CD4-positive, alpha-beta T cell treated with Interleukin-15 for 4 hours (primary cell): ENCODE measurements around the gene MACROD2.

ENCODE experiments used
- DNase-seq: peaks from one replicate; pipeline ENCODE4 v3.0.0-alpha.2; 2020; ENCODE audit warnings: low spot score

Gene MACROD2

DNA sequence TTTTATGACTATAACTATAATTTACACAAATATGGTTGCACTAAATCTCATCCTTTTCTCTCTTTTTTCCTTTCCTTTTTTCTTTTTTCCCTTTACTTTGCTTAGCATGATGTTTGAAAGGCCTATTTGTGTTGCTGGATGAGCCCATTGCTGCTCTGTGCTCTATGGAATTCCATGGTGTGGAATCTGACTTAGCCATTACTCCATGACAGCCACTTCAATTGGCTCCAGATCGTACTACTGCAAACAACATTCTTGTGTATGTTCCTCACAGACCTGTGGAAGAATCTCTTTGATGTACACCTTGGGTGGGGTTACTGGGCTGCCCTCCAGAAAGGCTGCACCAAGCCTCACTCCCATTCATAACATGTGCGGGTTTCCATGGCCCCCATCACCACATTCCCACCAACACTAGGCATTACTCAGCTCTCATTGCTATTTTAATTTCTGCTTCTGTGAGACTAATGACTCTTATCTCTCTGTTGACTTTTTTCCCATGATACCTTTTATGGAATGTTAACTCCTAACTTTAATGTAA, 1598.9 kb downstream of the MACROD2 start:
- DNase-seq: no peak

DNA sequence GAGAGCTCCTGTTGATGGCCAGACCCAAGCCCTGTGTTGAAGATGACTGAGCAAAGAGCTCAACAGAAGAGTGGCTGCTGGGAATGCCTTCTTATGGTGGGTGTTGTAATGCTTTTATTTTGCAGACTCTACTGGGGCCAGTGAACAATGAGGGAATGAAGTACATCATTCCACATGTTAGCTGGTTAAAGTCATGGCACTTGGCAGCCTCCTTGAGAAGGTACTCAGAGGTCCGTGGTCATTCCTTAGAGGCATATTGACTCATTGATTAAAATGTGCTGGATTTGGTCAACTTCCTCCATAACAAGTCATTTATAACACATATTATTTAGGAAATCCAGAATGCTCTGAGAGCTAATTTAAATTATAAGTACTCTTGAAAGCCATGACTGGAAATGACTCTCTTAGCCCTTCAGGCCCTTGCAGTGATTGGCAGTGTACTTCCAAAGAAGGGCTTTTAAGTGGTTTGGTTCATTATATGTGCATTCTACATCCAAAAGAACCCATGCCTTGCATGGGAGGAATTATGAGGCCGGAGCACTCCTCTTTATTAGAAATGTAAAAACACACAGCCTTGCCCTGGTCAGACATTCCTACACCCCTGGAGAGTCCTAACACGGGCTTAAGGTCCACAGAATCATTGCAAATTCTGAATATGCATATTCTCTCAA, 1601.0 kb downstream of the MACROD2 start:
- DNase-seq: no peak

DNA sequence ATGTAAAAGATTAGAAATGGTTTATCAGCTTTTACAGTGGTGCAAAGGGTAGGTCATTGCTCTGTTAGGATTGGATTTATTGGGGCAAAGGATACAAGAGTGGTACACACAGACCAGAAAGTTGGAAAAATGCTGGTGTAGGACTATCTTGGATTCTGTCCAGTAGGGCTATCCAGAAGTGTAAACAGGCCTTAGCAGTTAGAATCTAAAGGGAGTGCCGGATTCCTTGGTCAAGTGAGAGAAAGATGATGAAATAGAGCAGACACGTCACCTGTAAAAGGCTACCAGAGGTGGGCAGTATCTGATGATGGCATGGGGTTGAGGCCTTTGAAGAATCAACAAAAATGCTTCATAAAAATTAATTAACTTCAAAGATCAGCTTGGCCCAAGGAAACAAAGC, 1602.0 kb downstream of the MACROD2 start:
- DNase-seq: no peak

DNA sequence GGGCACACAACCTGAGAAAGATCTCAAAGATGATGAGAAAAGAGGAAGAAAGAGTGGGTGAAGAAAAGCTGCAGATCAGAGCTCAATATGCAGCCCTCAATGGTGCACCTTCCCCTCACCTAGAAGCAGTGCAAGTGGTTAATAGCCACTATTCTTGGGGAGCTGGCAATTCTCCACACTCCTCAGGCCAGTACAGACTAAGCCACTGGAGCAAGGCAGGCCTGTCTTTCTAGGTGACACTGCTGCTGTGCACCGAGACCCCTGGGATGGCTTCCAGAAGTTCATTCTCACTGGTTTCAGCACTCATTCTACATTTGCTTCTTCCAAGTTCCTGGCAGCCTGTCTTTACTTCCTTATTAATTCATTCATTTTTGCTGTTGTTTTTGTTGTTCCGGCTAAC, 1604.6 kb downstream of the MACROD2 start:
- no peak for DNase-seq

DNA sequence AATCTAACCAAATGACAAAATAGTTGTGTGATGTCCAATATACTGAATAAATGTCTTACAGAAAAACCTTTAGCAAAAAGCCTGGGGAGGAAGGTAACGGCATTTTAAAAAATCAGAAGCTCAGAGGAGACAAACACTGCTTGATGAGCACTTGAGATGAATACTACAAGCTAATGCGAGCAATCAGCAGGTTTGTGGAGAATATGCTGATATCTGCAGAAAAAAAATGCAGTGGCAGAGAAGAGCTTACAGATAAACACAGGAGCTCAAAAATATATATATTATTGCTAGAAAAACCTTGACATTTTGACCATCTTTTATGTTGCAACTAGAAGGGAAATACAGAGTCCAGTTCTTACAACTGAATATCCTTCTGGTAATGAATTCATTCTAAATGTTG, 1605.2 kb downstream of the MACROD2 start:
- no peak for DNase-seq

DNA sequence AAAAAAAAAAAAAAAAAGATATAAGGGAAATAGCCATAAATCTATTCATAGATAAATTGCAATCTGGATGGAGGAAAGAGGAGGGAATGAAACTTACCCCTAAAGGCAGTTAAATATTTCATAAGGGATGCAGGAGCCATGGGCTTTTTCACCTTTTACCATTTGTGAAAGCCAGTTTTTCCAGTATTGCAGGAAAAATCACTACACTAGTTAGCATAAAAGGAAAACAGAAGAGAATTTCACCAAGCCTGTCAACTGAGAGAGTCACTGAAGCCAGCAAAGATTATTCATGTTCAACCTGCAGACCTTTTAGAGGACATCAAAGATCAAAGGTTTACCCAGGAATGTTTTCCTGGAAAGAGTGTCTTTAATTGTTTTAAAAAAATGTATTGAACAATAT, 1608.2 kb downstream of the MACROD2 start:
- no peak for DNase-seq

DNA sequence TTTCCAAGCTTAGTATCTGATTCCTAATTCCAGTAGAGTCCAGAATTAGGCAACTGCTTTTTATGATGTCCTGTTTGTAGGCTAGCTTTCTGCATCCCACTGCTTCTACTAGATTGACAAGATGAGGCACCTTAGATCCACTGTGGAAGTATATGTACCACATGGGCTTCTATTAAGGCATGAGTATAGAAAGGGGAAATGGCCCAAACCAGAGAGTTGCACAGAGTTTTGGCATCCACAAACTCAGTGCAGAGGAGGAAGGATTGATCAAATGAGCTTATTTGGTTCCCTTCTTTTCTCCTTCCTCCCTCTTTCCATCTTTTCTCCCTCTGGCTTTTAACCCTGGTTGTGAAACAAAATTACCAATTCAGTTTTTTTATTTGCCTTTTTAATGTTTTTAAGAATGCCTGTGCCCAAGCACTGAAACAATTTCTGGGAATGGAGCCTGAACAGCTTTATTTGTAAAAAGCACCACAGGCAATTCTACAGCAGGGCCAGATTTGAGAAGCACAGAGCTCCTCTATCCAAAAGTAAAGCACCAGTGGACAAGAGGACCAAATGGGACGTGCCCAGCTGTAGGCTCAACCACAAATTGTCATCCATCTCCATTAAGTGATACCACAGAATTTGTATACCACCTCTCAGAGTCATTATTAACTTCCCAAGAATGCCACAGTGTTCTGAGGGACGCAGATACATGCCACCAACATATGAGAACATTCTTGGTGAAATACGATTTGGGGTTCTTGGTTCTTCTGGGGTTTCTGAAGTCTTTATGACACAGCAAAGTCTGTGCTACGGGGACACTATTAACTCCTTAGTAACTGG, 1608.9 kb downstream of the MACROD2 start:
- DNase-seq: no peak

DNA sequence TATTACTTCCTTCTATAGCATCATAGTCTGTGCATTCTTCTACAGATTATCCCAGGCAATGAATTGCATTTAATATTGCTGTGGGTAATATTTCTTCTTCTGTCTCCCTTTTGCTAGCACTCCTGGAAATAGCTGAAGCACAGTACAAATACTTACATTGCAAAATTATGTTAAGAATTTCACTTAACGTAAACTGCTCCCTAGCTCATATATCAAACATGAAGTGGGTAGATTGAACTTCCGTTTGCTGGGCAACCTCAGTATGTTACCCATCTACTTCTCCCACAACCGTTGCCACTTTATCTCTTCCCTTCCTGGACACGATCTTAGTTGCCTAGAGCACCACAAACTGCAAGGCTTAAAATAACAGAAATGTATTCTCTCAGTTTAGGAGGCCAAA, 1614.6 kb downstream of the MACROD2 start:
- no peak for DNase-seq

DNA sequence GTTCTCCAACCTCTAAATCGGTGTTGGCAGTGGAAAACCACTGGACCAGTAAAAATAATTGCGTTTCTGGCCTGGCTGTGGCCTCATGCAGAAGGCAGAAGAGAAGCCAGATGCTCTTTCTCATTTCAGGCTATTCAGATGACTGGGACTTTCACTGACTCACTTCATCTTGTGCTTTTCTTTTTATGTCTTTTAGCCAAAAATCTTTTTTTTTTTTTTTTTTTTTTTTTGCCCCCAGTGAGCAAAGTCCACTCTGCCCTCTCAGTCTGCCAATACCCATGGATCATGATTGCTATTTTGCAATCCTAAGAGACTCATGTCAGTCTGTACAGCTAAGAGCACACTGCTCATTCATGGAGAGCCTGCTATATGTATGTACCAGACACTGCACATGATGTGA, 1615.5 kb downstream of the MACROD2 start:
- no peak for DNase-seq

DNA sequence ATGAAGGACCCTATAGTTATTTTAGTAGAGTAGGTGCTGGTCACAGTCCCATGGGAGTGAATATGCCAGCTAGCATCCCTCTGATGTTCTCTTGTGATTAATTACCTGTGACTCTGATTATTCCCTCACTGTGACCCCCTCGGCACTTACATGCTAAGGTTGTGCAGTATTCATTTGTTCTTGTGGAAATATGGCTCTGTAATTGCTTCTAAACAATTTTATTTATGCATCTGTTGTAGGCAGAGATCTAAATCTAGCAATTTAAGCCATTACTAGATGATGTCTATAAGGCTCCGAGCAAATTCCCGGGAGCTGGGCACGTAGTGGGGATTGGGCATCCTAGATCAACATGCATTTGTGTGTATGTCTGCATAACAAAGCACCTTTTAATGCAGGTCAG, 1616.2 kb downstream of the MACROD2 start:
- DNase-seq: no peak

DNA sequence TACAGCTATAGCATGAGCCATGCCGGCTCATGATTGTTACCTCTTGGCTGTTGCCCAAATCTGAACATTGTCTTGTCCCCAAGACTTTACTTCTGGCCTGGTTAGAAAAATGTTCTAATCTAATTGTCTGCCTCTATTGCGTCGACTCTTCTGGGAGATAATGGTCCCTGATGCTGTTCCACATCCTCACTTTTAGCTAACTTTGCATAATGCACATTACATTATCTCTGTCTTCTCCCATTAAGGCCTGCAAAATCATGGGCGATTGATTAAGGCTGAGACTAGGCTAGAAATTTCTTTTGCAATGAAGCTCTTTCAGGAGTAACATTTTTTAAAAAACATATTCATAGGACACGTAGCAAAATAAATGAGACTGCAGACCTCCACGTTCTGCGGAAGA, 1616.9 kb downstream of the MACROD2 start:
- DNase-seq: no peak

DNA sequence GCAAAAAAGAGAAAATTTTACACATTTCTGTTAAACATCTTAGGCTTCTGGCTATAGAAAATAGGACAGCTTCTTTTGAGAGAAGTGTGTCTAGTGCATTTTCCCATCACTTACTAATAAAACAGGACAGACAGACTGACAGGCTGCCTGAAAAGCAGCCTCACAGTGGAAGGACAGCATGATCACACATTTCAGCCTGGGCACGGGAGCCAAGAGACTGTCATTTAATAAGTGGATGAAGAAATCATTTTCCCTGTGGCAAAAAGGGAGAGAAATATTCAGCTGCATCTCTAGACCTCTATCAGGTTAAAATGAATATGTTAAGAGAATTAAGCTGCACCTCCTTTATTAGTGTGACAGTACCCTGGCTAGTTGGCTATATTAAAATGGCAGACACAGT, 1617.5 kb downstream of the MACROD2 start:
- no peak for DNase-seq

DNA sequence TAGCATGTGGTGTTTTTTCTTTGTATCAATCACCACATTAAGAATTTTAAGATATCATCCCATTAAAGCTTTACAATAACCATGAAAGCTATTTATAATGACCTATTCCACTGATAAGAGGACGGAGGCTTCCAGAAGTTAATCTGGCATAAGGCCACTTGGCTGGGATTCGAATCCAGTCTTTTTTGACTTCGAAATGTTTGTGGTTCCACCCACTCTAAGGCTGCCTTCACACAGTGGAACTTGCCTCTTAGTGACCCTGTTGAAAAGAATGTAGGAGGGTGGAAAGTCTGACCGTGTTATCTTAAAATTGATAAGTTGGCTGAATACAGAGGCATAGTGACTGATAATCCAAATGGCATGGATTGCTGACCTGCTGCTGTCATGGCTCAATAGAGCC, 1618.2 kb downstream of the MACROD2 start:
- no peak for DNase-seq

DNA sequence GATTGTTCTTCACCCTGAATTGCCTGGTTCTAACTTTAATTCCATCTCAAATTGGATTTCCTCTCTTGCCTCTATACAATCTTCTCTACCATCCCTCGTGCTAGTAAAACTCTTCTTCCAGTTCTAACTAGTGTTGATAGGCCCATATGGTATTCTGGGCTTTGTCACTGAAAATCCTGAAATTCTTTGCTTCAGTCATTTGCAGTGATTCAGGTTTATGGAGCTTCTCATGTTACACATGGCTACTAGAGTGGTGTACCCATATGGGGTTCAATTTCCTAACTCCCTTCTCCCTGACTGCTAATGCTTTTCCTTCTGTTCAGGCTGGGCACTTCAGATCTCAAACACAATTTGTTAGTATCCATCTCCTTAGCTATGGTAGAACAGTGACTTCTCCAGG, 1621.3 kb downstream of the MACROD2 start:
- no peak for DNase-seq

DNA sequence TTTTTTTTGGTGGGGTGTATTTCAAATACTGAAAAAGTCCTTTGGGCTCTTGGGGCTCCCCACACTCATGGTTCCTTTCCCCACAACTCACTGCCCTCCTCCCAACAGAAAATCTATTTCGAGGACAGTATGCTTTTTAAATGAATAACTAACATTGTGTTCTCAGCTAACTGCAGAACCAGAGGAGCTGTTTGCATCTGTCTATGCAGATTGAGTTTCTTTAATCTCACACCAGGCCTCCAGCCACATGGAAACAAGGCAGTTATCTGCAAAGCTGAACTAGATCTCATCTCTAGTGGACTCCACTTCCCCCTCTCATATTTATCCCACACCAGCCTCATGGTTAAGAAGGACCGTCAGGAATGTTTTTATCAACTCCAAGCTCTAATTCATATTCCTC, 1622.8 kb downstream of the MACROD2 start:
- DNase-seq: no peak

DNA sequence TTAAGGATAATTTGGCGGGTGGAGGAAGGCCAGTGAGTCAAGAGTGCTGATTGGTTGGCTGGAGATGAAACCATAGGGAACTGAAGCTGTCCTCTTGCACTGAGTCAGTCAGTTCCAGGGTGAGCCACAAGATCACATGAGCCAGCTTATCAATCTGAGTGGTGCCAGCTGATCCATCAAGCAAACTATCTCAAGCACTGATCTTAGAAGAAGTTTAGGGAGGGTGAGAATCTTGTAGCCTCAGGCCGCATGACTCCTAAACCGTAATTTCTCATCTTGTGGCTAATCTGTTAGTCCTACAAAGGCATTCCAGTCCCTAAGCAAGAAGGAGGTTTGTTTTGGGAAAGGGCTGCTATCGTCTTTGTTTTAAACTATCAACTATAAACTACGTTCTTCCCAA, 1623.6 kb downstream of the MACROD2 start:
- no peak for DNase-seq

DNA sequence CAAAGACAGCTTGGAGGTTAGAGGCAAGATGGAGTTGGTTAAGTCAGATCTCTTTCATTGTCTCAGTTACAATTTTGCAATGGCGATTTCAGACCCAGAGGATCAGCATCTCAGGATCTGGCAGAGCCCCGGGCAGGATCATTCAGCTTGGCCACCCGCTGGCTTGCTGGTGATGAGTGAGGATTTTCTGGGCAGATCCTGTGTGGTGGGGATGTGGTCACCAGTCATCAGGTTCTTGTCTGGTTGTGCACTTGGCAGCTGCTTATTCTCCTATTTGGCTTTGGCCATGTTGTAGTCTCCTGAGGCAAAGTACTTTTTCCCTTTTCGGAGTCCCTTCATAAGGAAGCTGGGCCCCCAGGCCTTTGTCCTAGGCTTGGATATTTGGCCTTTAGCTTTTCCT, 1624.0 kb downstream of the MACROD2 start:
- no peak for DNase-seq

DNA sequence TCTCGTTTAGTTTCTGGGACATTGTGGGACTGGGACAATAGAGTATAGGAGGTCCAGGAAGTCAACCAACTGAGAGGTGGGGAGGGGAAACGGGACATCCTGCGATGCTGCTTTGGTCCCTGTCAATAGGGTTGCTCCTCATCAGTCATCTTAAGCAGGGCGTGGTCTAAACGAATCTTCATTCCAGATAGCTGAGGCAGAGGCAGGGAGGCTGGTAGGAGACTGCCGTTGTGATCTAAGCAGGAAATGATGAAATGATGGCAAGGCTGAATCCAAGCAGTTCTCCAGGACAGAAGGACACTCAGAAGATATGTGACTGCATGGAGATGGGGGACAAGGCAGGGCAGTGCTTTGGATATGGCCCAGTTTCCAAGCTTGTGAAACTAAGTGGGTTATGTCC, 1624.5 kb downstream of the MACROD2 start:
- no peak for DNase-seq

DNA sequence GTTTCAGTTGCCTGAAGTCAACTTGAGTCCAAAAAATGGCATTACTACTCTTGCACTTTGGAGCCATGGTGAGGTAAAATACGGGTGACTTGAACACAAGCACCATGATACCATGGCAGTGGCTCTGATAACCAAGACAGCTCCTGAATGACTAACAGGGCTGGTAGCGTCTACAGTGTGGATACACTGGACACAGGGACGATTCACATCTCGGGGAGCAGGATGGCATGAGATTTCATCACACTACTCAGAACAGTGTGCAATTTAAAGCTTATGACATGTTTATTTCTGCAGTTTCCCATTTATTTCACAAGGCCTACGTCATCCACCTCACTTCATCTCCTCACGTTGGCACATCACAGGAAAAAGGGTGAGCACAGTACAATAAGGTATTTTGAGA, 1627.1 kb downstream of the MACROD2 start:
- DNase-seq: no peak

DNA sequence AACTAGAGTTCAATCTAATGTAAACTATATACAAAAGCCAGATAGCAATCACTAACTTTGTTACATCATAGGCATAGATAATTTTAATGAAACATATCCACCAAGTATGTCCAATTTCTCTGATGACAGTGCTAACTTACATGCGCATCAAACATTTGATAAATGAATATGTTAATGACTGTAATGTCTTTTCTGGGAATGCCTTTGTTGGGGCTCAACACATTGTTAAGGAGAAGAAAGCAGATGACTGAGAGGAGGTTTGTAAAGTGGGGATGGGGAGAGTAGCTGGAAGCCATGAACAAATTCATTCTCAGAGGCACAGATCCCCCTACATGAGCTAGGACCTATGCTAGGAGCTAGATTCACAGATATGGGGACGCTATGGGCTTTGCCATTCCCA, 1627.9 kb downstream of the MACROD2 start:
- DNase-seq: no peak

DNA sequence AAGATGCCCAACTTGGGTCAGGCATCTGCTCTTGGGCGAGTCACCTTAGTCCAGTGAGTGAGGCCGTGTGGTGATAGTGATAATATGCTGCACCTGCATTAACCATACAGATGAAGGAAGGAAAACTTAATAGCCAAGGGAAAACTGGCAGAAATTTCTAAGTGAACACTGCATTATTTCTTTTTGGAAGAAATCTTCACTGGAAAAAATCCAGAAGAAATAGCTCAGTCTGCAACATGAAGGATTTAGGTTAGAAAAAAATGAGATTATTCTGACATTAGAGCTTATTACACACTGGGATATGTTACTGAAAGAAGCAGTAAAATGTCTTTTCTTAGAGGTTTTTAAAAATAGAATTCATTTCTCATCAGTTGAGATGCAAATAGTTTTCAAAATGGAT, 1630.7 kb downstream of the MACROD2 start:
- no peak for DNase-seq

DNA sequence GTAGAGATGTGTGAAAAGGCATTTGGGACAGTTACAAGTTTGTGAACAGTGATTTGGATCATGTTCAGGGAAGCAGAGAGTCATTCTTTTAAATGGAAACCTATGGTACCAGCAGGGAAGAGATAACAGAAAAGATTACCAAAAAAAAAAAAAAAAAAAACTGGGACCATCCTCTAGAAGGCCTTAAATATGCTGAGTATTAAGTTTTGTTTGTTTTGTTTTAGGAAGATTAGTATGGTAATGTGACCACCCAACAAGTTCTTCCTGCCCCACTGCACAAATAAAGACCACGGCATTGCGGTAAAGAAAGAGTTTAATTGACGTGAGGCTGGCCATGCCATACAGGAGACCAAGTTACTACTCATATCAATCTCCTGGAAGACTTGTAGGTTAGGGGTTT, 1631.8 kb downstream of the MACROD2 start:
- DNase-seq: no peak

DNA sequence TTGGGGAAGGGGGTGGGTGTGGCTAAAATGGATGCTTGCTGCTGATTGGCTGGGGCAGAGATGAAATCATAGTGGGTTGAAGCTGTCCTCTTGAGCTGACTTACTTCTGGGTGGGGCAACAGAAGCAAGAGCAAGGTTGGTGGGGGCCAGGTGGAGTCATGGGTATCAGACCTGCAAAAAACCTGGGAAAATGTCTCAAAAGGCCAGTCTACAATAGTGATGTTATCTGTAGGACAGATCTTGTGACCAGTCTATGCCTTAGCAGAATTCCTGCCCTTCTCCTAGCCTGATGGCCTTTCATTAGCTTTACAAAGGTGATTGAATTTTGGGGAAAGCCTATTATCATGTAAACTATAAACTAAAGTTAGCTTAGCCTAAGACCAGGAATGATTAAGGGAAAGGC, 1632.2 kb downstream of the MACROD2 start:
- DNase-seq: no peak
